ENCODE results near the gene MBNL2. TPM values are rescaled to one million over a fixed set of nuclear protein-coding genes. Genes with fewer than 3 reads are reported as not detected.

The MBNL2 gene
- total RNA-seq, 1 experiment from 2014 or later = 0.85 TPM

DNA sequence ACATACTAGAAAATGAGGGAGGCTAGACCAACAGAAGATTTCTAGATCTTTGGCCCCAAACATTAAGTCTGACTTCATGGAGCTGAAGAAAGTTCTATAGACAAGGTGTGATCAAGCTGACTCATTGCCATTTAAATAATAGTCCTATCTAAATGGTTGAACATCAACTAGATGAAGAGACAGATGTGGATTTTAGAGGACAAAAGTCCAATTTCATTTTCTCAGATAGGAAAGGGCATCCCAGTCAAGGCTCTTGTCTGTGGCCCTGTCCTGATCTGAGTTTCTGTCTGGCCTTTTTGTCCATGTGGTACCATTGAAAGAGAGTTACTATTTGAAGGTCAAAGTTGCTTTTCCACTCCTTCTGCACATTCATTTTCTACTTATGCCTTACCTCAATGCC is 74.6 kb downstream of the MBNL2 start (continued):
- TF ChIP-seq RORB (CRISPR knock-in tag; IDR thresholded peaks at IDR 0.05) (no peak), CDX4 (CRISPR knock-in tag; IDR thresholded peaks at IDR 0.05; ENCODE audit: borderline replicate concordance) (no peak), ATF2 (CRISPR knock-in tag; IDR thresholded peaks at IDR 0.05; ENCODE audit: borderline replicate concordance, low read depth) (no peak), GTF2I (CRISPR knock-in tag; conservative IDR thresholded peaks at IDR 0.05) (no peak)
- TF ChIP-seq, protein P1, sequence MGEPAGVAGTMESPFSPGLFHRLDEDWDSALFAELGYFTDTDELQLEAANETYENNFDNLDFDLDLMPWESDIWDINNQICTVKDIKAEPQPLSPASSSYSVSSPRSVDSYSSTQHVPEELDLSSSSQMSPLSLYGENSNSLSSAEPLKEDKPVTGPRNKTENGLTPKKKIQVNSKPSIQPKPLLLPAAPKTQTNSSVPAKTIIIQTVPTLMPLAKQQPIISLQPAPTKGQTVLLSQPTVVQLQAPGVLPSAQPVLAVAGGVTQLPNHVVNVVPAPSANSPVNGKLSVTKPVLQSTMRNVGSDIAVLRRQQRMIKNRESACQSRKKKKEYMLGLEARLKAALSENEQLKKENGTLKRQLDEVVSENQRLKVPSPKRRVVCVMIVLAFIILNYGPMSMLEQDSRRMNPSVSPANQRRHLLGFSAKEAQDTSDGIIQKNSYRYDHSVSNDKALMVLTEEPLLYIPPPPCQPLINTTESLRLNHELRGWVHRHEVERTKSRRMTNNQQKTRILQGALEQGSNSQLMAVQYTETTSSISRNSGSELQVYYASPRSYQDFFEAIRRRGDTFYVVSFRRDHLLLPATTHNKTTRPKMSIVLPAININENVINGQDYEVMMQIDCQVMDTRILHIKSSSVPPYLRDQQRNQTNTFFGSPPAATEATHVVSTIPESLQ (CRISPR knock-in tag; IDR thresholded peaks at IDR 0.05) = no peak

DNA sequence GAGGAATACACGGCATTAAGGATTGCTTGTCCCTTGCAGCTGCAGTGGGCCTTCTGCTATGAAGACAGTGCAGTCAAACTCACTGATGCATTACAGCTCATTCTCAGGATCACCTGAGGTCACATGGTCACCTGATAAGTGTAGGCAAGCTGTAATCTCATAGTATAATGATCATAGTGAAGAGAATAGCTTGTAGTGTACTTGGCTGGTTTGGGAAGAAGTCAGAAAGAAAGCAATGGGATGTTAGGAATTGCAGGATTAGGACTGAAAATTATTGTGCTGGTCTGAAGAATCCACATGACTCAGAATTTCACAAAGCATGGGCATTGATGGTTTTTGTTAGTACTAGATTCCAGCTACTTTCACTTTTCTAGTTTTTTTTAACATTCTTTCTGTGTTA is 76.7 kb downstream of the MBNL2 start:
- POLR2A ChIA-PET = no interaction called here
- ATAC-seq (no peak), DNase-seq (ENCODE audit: low spot score) (no peak)
- Mint-ChIP-seq H3K27ac (no peak overlapping the region), H3K9me3 (no peaks in the 10 kb centered on the region), H3K27me3 (ENCODE audit: low read depth) (no peaks in the 10 kb centered on the region), H3K36me3 (no peaks in the 10 kb centered on the region), H3K4me1 (no peaks in the 10 kb centered on the region), H3K4me3 (no peak overlapping the region)
- TF ChIP-seq, protein P1 (CRISPR knock-in tag; IDR thresholded peaks at IDR 0.05) = no peak
- CTCF ChIA-PET = no interaction called here

GRCh38 chr13:97300871-97301270 is 78.7 kb downstream of the MBNL2 start:
- H3K36me3 Mint-ChIP-seq = no peaks in the 10 kb centered on the region
- ChIA-PET POLR2A (no interaction called here), CTCF (no interaction called here)
- no peaks in the 10 kb centered on the region for H3K9me3 Mint-ChIP-seq
- no peaks in the 10 kb centered on the region for H3K4me1 Mint-ChIP-seq
- no peak for TF ChIP-seq ATF3 (CRISPR knock-in tag; conservative IDR thresholded peaks at IDR 0.05)
- TF ChIP-seq FOXP1 (CRISPR knock-in tag; IDR thresholded peaks at IDR 0.05; ENCODE audit: borderline replicate concordance) = no peak
- TF ChIP-seq, protein P2, sequence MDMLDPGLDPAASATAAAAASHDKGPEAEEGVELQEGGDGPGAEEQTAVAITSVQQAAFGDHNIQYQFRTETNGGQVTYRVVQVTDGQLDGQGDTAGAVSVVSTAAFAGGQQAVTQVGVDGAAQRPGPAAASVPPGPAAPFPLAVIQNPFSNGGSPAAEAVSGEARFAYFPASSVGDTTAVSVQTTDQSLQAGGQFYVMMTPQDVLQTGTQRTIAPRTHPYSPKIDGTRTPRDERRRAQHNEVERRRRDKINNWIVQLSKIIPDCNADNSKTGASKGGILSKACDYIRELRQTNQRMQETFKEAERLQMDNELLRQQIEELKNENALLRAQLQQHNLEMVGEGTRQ (CRISPR knock-in tag; IDR thresholded peaks at IDR 0.05) = no peak
- no peak for TF ChIP-seq JAZF1 (CRISPR knock-in tag; IDR thresholded peaks at IDR 0.05)
- no peak for TF ChIP-seq CBFB (CRISPR knock-in tag; IDR thresholded peaks at IDR 0.05; ENCODE audit: low read depth)
- TF ChIP-seq, protein P3, sequence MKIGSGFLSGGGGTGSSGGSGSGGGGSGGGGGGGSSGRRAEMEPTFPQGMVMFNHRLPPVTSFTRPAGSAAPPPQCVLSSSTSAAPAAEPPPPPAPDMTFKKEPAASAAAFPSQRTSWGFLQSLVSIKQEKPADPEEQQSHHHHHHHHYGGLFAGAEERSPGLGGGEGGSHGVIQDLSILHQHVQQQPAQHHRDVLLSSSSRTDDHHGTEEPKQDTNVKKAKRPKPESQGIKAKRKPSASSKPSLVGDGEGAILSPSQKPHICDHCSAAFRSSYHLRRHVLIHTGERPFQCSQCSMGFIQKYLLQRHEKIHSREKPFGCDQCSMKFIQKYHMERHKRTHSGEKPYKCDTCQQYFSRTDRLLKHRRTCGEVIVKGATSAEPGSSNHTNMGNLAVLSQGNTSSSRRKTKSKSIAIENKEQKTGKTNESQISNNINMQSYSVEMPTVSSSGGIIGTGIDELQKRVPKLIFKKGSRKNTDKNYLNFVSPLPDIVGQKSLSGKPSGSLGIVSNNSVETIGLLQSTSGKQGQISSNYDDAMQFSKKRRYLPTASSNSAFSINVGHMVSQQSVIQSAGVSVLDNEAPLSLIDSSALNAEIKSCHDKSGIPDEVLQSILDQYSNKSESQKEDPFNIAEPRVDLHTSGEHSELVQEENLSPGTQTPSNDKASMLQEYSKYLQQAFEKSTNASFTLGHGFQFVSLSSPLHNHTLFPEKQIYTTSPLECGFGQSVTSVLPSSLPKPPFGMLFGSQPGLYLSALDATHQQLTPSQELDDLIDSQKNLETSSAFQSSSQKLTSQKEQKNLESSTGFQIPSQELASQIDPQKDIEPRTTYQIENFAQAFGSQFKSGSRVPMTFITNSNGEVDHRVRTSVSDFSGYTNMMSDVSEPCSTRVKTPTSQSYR (CRISPR knock-in tag; IDR thresholded peaks at IDR 0.05) = no peak
- no peak overlapping the region for H3K4me3 Mint-ChIP-seq
- no peak for ATAC-seq
- no peak overlapping the region for H3K27ac Mint-ChIP-seq
- H3K27me3 Mint-ChIP-seq (ENCODE audit: low read depth) = no peaks in the 10 kb centered on the region
- DNase-seq (ENCODE audit: low spot score) = no peak
